Activated T-cell treated with anti-CD3 and anti-CD28 coated beads, Interleukin-2, amount 50 U/mL, for 72 hours (primary cell): ENCODE measurements around the gene HOGA1. TPM values are rescaled to one million over a fixed set of nuclear protein-coding genes. Genes with fewer than 3 reads are reported as not detected.

Source experiments
- ATAC-seq, 2 donors: fragments of 150-1000 bp; cut with Tn5 transposase; replicated peaks in 1 of 2; 2 replicates each; pipeline ENCODE4 v1.10.0; 2021; ENCODE audit warnings: moderate library complexity in 2 of 2, mild to moderate bottlenecking in 1 of 2
- DNase-seq, 2 donors: peaks; one replicate each; pipeline ENCODE4 v3.0.0; 2021 to 2022; ENCODE audit warnings: mixed read lengths in 1 of 2
- H3K27ac Mint-ChIP-seq: one replicate; pipeline ENCODE4 v1.8.0; 2022; ENCODE audit warnings: mild to moderate bottlenecking, moderate library complexity, mixed read lengths
- H3K27me3 Mint-ChIP-seq: one replicate; pipeline ENCODE4 v1.8.0; 2022; ENCODE audit warnings: low read depth, mixed read lengths
- H3K36me3 Mint-ChIP-seq, 2 donors: one replicate each; pipeline ENCODE4 v1.8.0; 2022; ENCODE audit warnings: mixed read lengths in 2 of 2, mild to moderate bottlenecking in 1 of 2; ENCODE audit not compliant: insufficient read depth in 2 of 2
- H3K4me1 Mint-ChIP-seq: one replicate; pipeline ENCODE4 v1.8.0; 2022; ENCODE audit warnings: low read depth, mixed read lengths
- H3K4me3 Mint-ChIP-seq, 2 donors: one replicate each; pipeline ENCODE4 v1.8.0; 2022; ENCODE audit warnings: mild to moderate bottlenecking in 2 of 2, mixed read lengths in 2 of 2, moderate library complexity in 2 of 2
- H3K9me3 Mint-ChIP-seq, 2 donors: one replicate each; pipeline ENCODE4 v1.8.0; 2022; ENCODE audit warnings: mixed read lengths in 2 of 2
- total RNA-seq, 2 donors: library from RNA; stranded (reverse); gene quantifications; one replicate each; pipeline ENCODE4 v1.2.3, GENCODE V29; 2022

HOGA1 gene
- not detected for total RNA-seq

- no peak within 1 kb of the TSS for H3K27ac Mint-ChIP-seq
- ATAC-seq (no peak), DNase-seq (no peak)
- no peaks in the 10 kb centered on the region for H3K9me3 Mint-ChIP-seq
- H3K4me1 Mint-ChIP-seq = no peaks in the 10 kb centered on the region
- H3K4me3 Mint-ChIP-seq = no peak within 1 kb of the TSS
- no peaks in the 10 kb centered on the region for H3K36me3 Mint-ChIP-seq
- H3K27me3 Mint-ChIP-seq = no peaks in the 10 kb centered on the region
Measured at GRCh38 chr10:97584060-97584797, at the start of gene HOGA1. TSS of gene HOGA1 (plus strand) at chr10:97584389. CDS start at chr10:97584704, 315 bp downstream.

- Mint-ChIP-seq H3K27ac (no peak overlapping the region), H3K36me3 (no peaks in the 10 kb centered on the region), H3K9me3 (no peaks in the 10 kb centered on the region), H3K27me3 (no peaks in the 10 kb centered on the region), H3K4me3 (no peak overlapping the region), H3K4me1 (no peaks in the 10 kb centered on the region)
- ATAC-seq (peak; percentile 54 to 70), DNase-seq (peak; percentile 42 to 59)
Measured at GRCh38 chr10:97534746-97535367, 49.3 kb upstream of the HOGA1 start.

GRCh38 chr10:97537186-97537869, 46.9 kb upstream of the HOGA1 start:
- Mint-ChIP-seq H3K27ac (no peak overlapping the region), H3K4me3 (no peak overlapping the region), H3K36me3 (no peaks in the 10 kb centered on the region), H3K4me1 (peaks cover 7% of the 10 kb centered on the region), H3K9me3 (no peaks in the 10 kb centered on the region), H3K27me3 (no peaks in the 10 kb centered on the region)
- DNase-seq (no peak), ATAC-seq (no peak)

GRCh38 chr10:97538411-97538810, 45.8 kb upstream of the HOGA1 start:
- H3K27ac Mint-ChIP-seq = no peak overlapping the region
- H3K9me3 Mint-ChIP-seq = no peaks in the 10 kb centered on the region
- H3K36me3 Mint-ChIP-seq = no peaks in the 10 kb centered on the region
- no peak overlapping the region for H3K4me3 Mint-ChIP-seq
- no peaks in the 10 kb centered on the region for H3K27me3 Mint-ChIP-seq
- no peak for ATAC-seq
- H3K4me1 Mint-ChIP-seq = peaks cover 18% of the 10 kb centered on the region
- DNase-seq = no peak

GRCh38 chr10:97538839-97539238, 45.4 kb upstream of the HOGA1 start:
- DNase-seq (no peak), ATAC-seq (no peak)
- Mint-ChIP-seq H3K4me1 (peaks cover 22% of the 10 kb centered on the region), H3K27me3 (no peaks in the 10 kb centered on the region), H3K36me3 (no peaks in the 10 kb centered on the region), H3K27ac (no peak overlapping the region), H3K4me3 (no peak overlapping the region), H3K9me3 (no peaks in the 10 kb centered on the region)

GRCh38 chr10:97539523-97540200, 44.5 kb upstream of the HOGA1 start:
- ATAC-seq (no peak), DNase-seq (no peak)
- Mint-ChIP-seq H3K9me3 (no peaks in the 10 kb centered on the region), H3K36me3 (no peaks in the 10 kb centered on the region), H3K4me3 (no peak overlapping the region), H3K4me1 (peaks cover 22% of the 10 kb centered on the region), H3K27ac (no peak overlapping the region), H3K27me3 (no peaks in the 10 kb centered on the region)

GRCh38 chr10:97540669-97541500, 43.3 kb upstream of the HOGA1 start:
- Mint-ChIP-seq H3K27me3 (no peaks in the 10 kb centered on the region), H3K4me3 (no peak overlapping the region), H3K27ac (no peak overlapping the region), H3K9me3 (no peaks in the 10 kb centered on the region), H3K4me1 (peaks cover 22% of the 10 kb centered on the region), H3K36me3 (no peaks in the 10 kb centered on the region)
- ATAC-seq = no peak
- no peak for DNase-seq

- H3K36me3 Mint-ChIP-seq = no peaks in the 10 kb centered on the region
- H3K9me3 Mint-ChIP-seq = no peaks in the 10 kb centered on the region
- ATAC-seq (peak; percentile 65 to 68), DNase-seq (peak; percentile 41 to 46)
- H3K4me1 Mint-ChIP-seq = peaks cover 22% of the 10 kb centered on the region
- peak overlapping the region; percentile 50 to 58 for H3K4me3 Mint-ChIP-seq
- no peak overlapping the region for H3K27ac Mint-ChIP-seq
- no peaks in the 10 kb centered on the region for H3K27me3 Mint-ChIP-seq
Measured at GRCh38 chr10:97542169-97543024, 41.8 kb upstream of the HOGA1 start.

GRCh38 chr10:97543025-97543546, 41.1 kb upstream of the HOGA1 start:
- Mint-ChIP-seq H3K9me3 (no peaks in the 10 kb centered on the region), H3K36me3 (no peaks in the 10 kb centered on the region), H3K4me1 (peaks cover 22% of the 10 kb centered on the region), H3K27me3 (no peaks in the 10 kb centered on the region), H3K4me3 (peak overlapping the region; percentile 50 to 58), H3K27ac (peak overlapping the region; percentile 66)
- DNase-seq (peak; percentile 64 to 73), ATAC-seq (peak; percentile 93 to 94)

GRCh38 chr10:97546456-97547270, 37.5 kb upstream of the HOGA1 start:
- Mint-ChIP-seq H3K27ac (no peak overlapping the region), H3K36me3 (no peaks in the 10 kb centered on the region), H3K9me3 (no peaks in the 10 kb centered on the region), H3K4me3 (no peak overlapping the region), H3K27me3 (no peaks in the 10 kb centered on the region), H3K4me1 (peaks cover 22% of the 10 kb centered on the region)
- ATAC-seq = no peak
- DNase-seq = no peak

- Mint-ChIP-seq H3K4me3 (no peak overlapping the region), H3K9me3 (no peaks in the 10 kb centered on the region), H3K4me1 (peaks cover 16% of the 10 kb centered on the region), H3K27ac (no peak overlapping the region), H3K36me3 (no peaks in the 10 kb centered on the region), H3K27me3 (no peaks in the 10 kb centered on the region)
- ATAC-seq (no peak), DNase-seq (no peak)
Measured at GRCh38 chr10:97547271-97547600, 37.0 kb upstream of the HOGA1 start.
